ENCODE measurements around the gene RUFY2.

The RUFY2 gene

GRCh38 chr10:68406111-68406814, 814 bp downstream of the RUFY2 start:
- DNase-seq (ENCODE audit: low spot score): peak; percentile 78
- in situ Hi-C loops (cut with MboI; ENCODE audit: low sequenced_read_pairs, unreplicated experiment): no loop called here

GRCh38 chr10:68403701-68404100, 3.4 kb downstream of the RUFY2 start:
- no peak for TF ChIP-seq CTCF (IDR thresholded peaks at IDR 0.05; ENCODE audit: borderline replicate concordance, control extremely low read depth, extremely low read depth, insufficient read depth, missing control alignments)
- in situ Hi-C loops (cut with MboI; ENCODE audit: low sequenced_read_pairs, unreplicated experiment): no loop called here
- DNase-seq (ENCODE audit: low spot score): no peak

More at GRCh38 chr10:68406111-68406814, 814 bp downstream of the RUFY2 start:
- TF ChIP-seq CTCF (IDR thresholded peaks at IDR 0.05; ENCODE audit: borderline replicate concordance, control extremely low read depth, extremely low read depth, insufficient read depth, missing control alignments): no peak

GRCh38 chr10:68402276-68402675, 4.8 kb downstream of the RUFY2 start:
- TF ChIP-seq CTCF (IDR thresholded peaks at IDR 0.05; ENCODE audit: borderline replicate concordance, control extremely low read depth, extremely low read depth, insufficient read depth, missing control alignments): no peak
- DNase-seq (ENCODE audit: low spot score): no peak
- in situ Hi-C loops (cut with MboI; ENCODE audit: low sequenced_read_pairs, unreplicated experiment): no loop called here

GRCh38 chr10:68397005-68397404, 10.1 kb downstream of the RUFY2 start:
- in situ Hi-C loops (cut with MboI; ENCODE audit: low sequenced_read_pairs, unreplicated experiment): no loop called here
- no peak for DNase-seq (ENCODE audit: low spot score)
- no peak for TF ChIP-seq CTCF (IDR thresholded peaks at IDR 0.05; ENCODE audit: borderline replicate concordance, control extremely low read depth, extremely low read depth, insufficient read depth, missing control alignments)

GRCh38 chr10:68385740-68386139, 21.3 kb downstream of the RUFY2 start:
- TF ChIP-seq CTCF (IDR thresholded peaks at IDR 0.05; ENCODE audit: borderline replicate concordance, control extremely low read depth, extremely low read depth, insufficient read depth, missing control alignments): no peak
- DNase-seq (ENCODE audit: low spot score): no peak
- in situ Hi-C loops (cut with MboI; ENCODE audit: low sequenced_read_pairs, unreplicated experiment): no loop called here

GRCh38 chr10:68371604-68372003, 35.5 kb downstream of the RUFY2 start:
- TF ChIP-seq CTCF (IDR thresholded peaks at IDR 0.05; ENCODE audit: borderline replicate concordance, control extremely low read depth, extremely low read depth, insufficient read depth, missing control alignments): no peak
- in situ Hi-C loops (cut with MboI; ENCODE audit: low sequenced_read_pairs, unreplicated experiment): no loop called here
- DNase-seq (ENCODE audit: low spot score): no peak
